ENCODE results near the gene AGAP1. TPM values are rescaled to one million over a fixed set of nuclear protein-coding genes. Genes with fewer than 3 reads are reported as not detected.

AGAP1 gene
- total RNA-seq, 1 donor from 2014 or later = 39.4 TPM

- no peak overlapping the region for H3K9ac ChIP-seq (ENCODE audit: low read length)
- Mint-ChIP-seq H3K4me3 (ENCODE audit: unreplicated experiment) (no peak overlapping the region), H3K27ac (ENCODE audit: unreplicated experiment) (no peak overlapping the region), H3K9me3 (ENCODE audit: unreplicated experiment) (no peaks in the 10 kb centered on the region), H3K27me3 (ENCODE audit: low read depth, unreplicated experiment) (no peaks in the 10 kb centered on the region), H3K36me3 (ENCODE audit: low read depth, unreplicated experiment) (peaks cover 18% of the 10 kb centered on the region), H3K4me1 (ENCODE audit: low read depth, unreplicated experiment) (no peaks in the 10 kb centered on the region)
- no peak overlapping the region for H3K27ac ChIP-seq (ENCODE audit: low read depth, low read length)
- H3K4me2 ChIP-seq (ENCODE audit: low read length) = no peak overlapping the region
- H3K36me3 ChIP-seq (ENCODE audit: insufficient read depth, low read length) = no peaks in the 10 kb centered on the region
- no peaks in the 10 kb centered on the region for H3K27me3 ChIP-seq (ENCODE audit: insufficient read depth, low read length)
- DNase-seq (ENCODE audit: low read depth) (no peak), FAIRE-seq (no peak)
- TF ChIP-seq CTCF (IDR thresholded peaks at IDR 0.05; ENCODE audit: insufficient read depth, low read depth, low read length) (no peak), EZH2 (IDR thresholded peaks at IDR 0.05; ENCODE audit: insufficient read depth, low read length) (no peak)
- H3K4me1 ChIP-seq (ENCODE audit: insufficient read depth, low read length) = no peaks in the 10 kb centered on the region
- H3K4me3 ChIP-seq (ENCODE audit: insufficient read depth, low read depth, low read length) = no peak overlapping the region
- no peak overlapping the region for H2AFZ ChIP-seq (ENCODE audit: low read depth, low read length)
- no peaks in the 10 kb centered on the region for H3K9me3 ChIP-seq (ENCODE audit: insufficient read depth, low read depth, low read length)
- no peaks in the 10 kb centered on the region for H3K79me2 ChIP-seq (ENCODE audit: insufficient read depth, low read length)
- no peaks in the 10 kb centered on the region for H4K20me1 ChIP-seq (ENCODE audit: insufficient read depth, low read length)
These were observed 427.8 kb downstream of the AGAP1 start for GRCh38 chr2:235921508-235922191.

GRCh38 chr2:235922839-235923238 is 429.0 kb downstream of the AGAP1 start:
- Mint-ChIP-seq H3K27me3 (ENCODE audit: low read depth, unreplicated experiment) (no peaks in the 10 kb centered on the region), H3K27ac (ENCODE audit: unreplicated experiment) (no peak overlapping the region), H3K4me1 (ENCODE audit: low read depth, unreplicated experiment) (no peaks in the 10 kb centered on the region), H3K36me3 (ENCODE audit: low read depth, unreplicated experiment) (peaks cover 19% of the 10 kb centered on the region), H3K4me3 (ENCODE audit: unreplicated experiment) (no peak overlapping the region), H3K9me3 (ENCODE audit: unreplicated experiment) (peaks cover 3% of the 10 kb centered on the region)
- Histone ChIP-seq H3K79me2 (ENCODE audit: insufficient read depth, low read length) (no peaks in the 10 kb centered on the region), H3K36me3 (ENCODE audit: insufficient read depth, low read length) (no peaks in the 10 kb centered on the region), H4K20me1 (ENCODE audit: insufficient read depth, low read length) (no peaks in the 10 kb centered on the region), H3K4me1 (ENCODE audit: insufficient read depth, low read length) (no peaks in the 10 kb centered on the region), H3K27ac (ENCODE audit: low read depth, low read length) (no peak overlapping the region), H2AFZ (ENCODE audit: low read depth, low read length) (no peak overlapping the region), H3K27me3 (ENCODE audit: insufficient read depth, low read length) (no peaks in the 10 kb centered on the region), H3K4me3 (ENCODE audit: insufficient read depth, low read depth, low read length) (no peak overlapping the region), H3K9ac (ENCODE audit: low read length) (no peak overlapping the region), H3K9me3 (ENCODE audit: insufficient read depth, low read depth, low read length) (no peaks in the 10 kb centered on the region), H3K4me2 (ENCODE audit: low read length) (no peak overlapping the region)
- DNase-seq (ENCODE audit: low read depth) (no peak), FAIRE-seq (no peak)
- TF ChIP-seq EZH2 (IDR thresholded peaks at IDR 0.05; ENCODE audit: insufficient read depth, low read length) (no peak), CTCF (IDR thresholded peaks at IDR 0.05; ENCODE audit: insufficient read depth, low read depth, low read length) (no peak)
